Spleen (tissue), 7 donors: ENCODE results near the gene UBE2D2.

Experiments used
- CTCF ChIP-seq, 11 experiments: fragments of 200-600 bp in 7 of 11; fragments of 450-650 bp in 4 of 11; sonication (generic) in 4 of 11; IDR thresholded peaks in 8 of 11; conservative IDR thresholded peaks in 3 of 11; 1 replicate in 7 of 11; 2 replicates in 4 of 11; pipeline versions ENCODE4 v1.4.0 to v1.8.0; 2016 to 2021; ENCODE audit warnings: antibody characterized with exemption in 11 of 11, inconsistent platforms in 4 of 11, mild to moderate bottlenecking in 1 of 11
- POLR2A ChIP-seq, 3 donors: fragments of 450-650 bp; IDR thresholded peaks; one replicate each; pipeline ENCODE4 v1.5.1; 2017; ENCODE audit warnings: antibody characterized with exemption in 3 of 3, mild to moderate bottlenecking in 1 of 3
- POLR2AphosphoS5 ChIP-seq, 3 donors: sonication (generic); formaldehyde crosslinking; IDR thresholded peaks; one replicate each; pipeline ENCODE4 v1.5.1; 2017; ENCODE audit warnings: antibody characterized with exemption in 3 of 3
- donor health status: DM: no; HTN: no; CAD: no; lungs with moderate emphysema.
- donor health status: DM: no; HTN: no; CAD: no.
- donor health status: DM: no; HTN: no; CAD: no.

- TF ChIP-seq CTCF (IDR thresholded peaks at IDR 0.05 in 8 of 11, conservative IDR thresholded peaks at IDR 0.05 in 3 of 11) (no peak), POLR2A (IDR thresholded peaks at IDR 0.05) (no peak), POLR2AphosphoS5 (IDR thresholded peaks at IDR 0.05) (peak; percentile 82 to 92 (median 91))
Observed at GRCh38 chr5:139648205-139649081, 87.3 kb downstream of the UBE2D2 start, which contains the start of gene CXXC5.
